ENCODE measurements around the gene KCNA2.

KCNA2 gene

GRCh38 chr1:110605901-110606656 is at the start of gene KCNA2 (continued):
- no peak for TF ChIP-seq ZNF610 (tag by site-specific recombination; IDR thresholded peaks at IDR 0.05; ENCODE audit: borderline replicate concordance)
- TF ChIP-seq ZNF555 (tag by site-specific recombination; conservative IDR thresholded peaks at IDR 0.05) = no peak
- no peak for TF ChIP-seq ZNF426 (tag by site-specific recombination; IDR thresholded peaks at IDR 0.05)
- TF ChIP-seq ZNF549 (tag by site-specific recombination; IDR thresholded peaks at IDR 0.05) = no peak
- TF ChIP-seq KLF9 (tag by site-specific recombination; IDR thresholded peaks at IDR 0.05; ENCODE audit: low read depth) = peak; percentile 15; the same call in 1 of the 2 replicates
- no peak for TF ChIP-seq ZNF311 (tag by site-specific recombination; IDR thresholded peaks at IDR 0.05; ENCODE audit: borderline replicate concordance)
- TF ChIP-seq PATZ1 (tag by site-specific recombination; IDR thresholded peaks at IDR 0.05) = no peak; the same call in 1 of the 2 replicates
- TF ChIP-seq ZNF558 (tag by site-specific recombination; IDR thresholded peaks at IDR 0.05) = no peak
- no peak for TF ChIP-seq ZNF843 (tag by site-specific recombination; IDR thresholded peaks at IDR 0.05)
- no peak; the same call in 1 of the 2 replicates for TF ChIP-seq ZBTB7A (tag by site-specific recombination; IDR thresholded peaks at IDR 0.05; ENCODE audit: low read depth)
- TF ChIP-seq ZNF654 (tag by site-specific recombination; IDR thresholded peaks at IDR 0.05; ENCODE audit: low read depth) = no peak
- TF ChIP-seq ZNF174 (tag by site-specific recombination; IDR thresholded peaks at IDR 0.05) = no peak
- no peak for TF ChIP-seq ZNF544 (tag by site-specific recombination; IDR thresholded peaks at IDR 0.05)
- TF ChIP-seq ZNF341 (tag by site-specific recombination; IDR thresholded peaks at IDR 0.05; ENCODE audit: low read depth) = no peak
- TF ChIP-seq HOXC10 (CRISPR knock-in tag; IDR thresholded peaks at IDR 0.05) = no peak
- no peak for TF ChIP-seq ZNF704 (tag by site-specific recombination; IDR thresholded peaks at IDR 0.05)
- no peak for TF ChIP-seq ZNF670 (tag by site-specific recombination; IDR thresholded peaks at IDR 0.05; ENCODE audit: low read depth)
- TF ChIP-seq INSM2 (tag by site-specific recombination; IDR thresholded peaks at IDR 0.05) = no peak
- TF ChIP-seq RBAK (tag by site-specific recombination; IDR thresholded peaks at IDR 0.05) = no peak
- TF ChIP-seq SALL2 (tag by site-specific recombination; IDR thresholded peaks at IDR 0.05; ENCODE audit: borderline replicate concordance) = no peak
- no peak for TF ChIP-seq ZNF433 (tag by site-specific recombination; IDR thresholded peaks at IDR 0.05; ENCODE audit: low read depth)
- peak; percentile 92 for TF ChIP-seq ZIC2 (tag by site-specific recombination; IDR thresholded peaks at IDR 0.05)
- no peak for TF ChIP-seq ZNF48 (tag by site-specific recombination; IDR thresholded peaks at IDR 0.05)
- TF ChIP-seq ZNF133 (tag by site-specific recombination; IDR thresholded peaks at IDR 0.05) = no peak
- TF ChIP-seq GLIS1 (tag by site-specific recombination; IDR thresholded peaks at IDR 0.05) = peak; percentile 71
- TF ChIP-seq PRDM4 (tag by site-specific recombination; IDR thresholded peaks at IDR 0.05) = no peak
- no peak for TF ChIP-seq ZNF175 (tag by site-specific recombination; IDR thresholded peaks at IDR 0.05)
- TF ChIP-seq BCL6B (tag by site-specific recombination; IDR thresholded peaks at IDR 0.05) = no peak
- no peak for TF ChIP-seq KLF16 (tag by site-specific recombination; IDR thresholded peaks at IDR 0.05)
